Kidney epithelial cell (primary cell): ENCODE measurements around the gene TSFM. TPM values are rescaled to one million over a fixed set of nuclear protein-coding genes. Genes with fewer than 3 reads are reported as not detected.
A peak's percentile ranks its signal among the peaks of the same experiment; 100 is the strongest.

Experiments used
- DNase-seq: peaks from one replicate; pipeline ENCODE4 v3.0.0-alpha.2; 2010; ENCODE audit warnings: low read depth
- H3K27me3 ChIP-seq: 2 replicates; pipeline ENCODE4 v1.6.0; 2011; ENCODE audit warnings: low read length; ENCODE audit not compliant: control insufficient read depth, insufficient read depth
- H3K36me3 ChIP-seq: 2 replicates; pipeline ENCODE4 v1.5.1; 2011; ENCODE audit warnings: low read length; ENCODE audit not compliant: control insufficient read depth, insufficient read depth
- H3K4me3 ChIP-seq: 2 replicates; pipeline ENCODE4 v1.5.1; 2011; ENCODE audit warnings: low read depth, mild to moderate bottlenecking, control low read depth, low read length
- total RNA-seq: library from RNA; depleted of rRNA; stranded (reverse); fragments of >200 nt; gene quantifications from 2 replicates; pipeline ENCODE4 v1.2.3, GENCODE V29; 2015
- TF ChIP-seq, protein P1 (sequence below): IDR thresholded peaks from 2 replicates; pipeline ENCODE4 v1.5.1; 2011; ENCODE audit warnings: mild to moderate bottlenecking, moderate library complexity, low read length, control low read depth, inconsistent platforms; ENCODE audit not compliant: insufficient read depth, poor library complexity, severe bottlenecking

Gene TSFM
- total RNA-seq, 1 donor from 2014 or later, result 21.5 TPM

DNA sequence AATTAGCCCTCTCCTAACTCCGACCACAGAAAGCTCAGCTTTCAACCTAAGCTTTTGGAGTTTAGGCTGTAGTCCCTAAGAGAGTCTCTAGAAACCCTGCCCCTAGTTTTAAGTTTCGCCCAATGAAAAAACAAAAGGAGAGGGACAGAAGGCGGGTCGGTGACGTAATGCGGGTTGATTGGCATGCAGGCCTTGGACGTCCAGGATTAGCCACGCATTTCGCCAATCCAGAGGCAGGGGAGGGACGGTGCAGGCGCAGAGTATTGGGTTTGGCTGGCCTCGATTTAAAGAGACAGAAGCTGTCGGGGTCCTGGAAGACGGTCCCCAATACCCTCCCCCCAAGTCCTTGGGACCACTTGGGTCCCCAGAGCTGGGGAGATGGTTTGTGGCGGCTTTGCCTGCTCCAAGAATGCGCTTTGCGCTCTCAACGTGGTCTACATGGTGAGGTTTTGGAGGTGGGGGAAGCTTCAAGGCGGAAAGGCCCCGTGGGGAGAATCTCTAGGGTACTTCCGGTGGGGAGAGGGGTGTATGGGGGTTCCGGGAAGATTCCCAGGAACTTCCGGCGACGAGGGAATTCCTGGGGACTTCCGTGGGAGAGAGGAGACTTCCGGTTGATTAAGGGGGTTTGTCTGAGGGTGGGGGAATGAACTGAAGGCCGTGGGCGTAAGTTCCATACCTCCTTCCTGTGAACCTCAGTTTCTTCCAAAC is 37.7 kb upstream of the TSFM start, which contains the start of gene TSPAN31:
TSS of gene TSPAN31 (plus strand) at position 263 of the 708 bp plus-strand sequence. CDS start at position 379, 116 bp downstream.
- peaks cover 2% of the 10 kb centered on the region for H3K36me3 ChIP-seq
- peaks cover 22% of the 10 kb centered on the region for H3K27me3 ChIP-seq
- TF ChIP-seq, protein P1, sequence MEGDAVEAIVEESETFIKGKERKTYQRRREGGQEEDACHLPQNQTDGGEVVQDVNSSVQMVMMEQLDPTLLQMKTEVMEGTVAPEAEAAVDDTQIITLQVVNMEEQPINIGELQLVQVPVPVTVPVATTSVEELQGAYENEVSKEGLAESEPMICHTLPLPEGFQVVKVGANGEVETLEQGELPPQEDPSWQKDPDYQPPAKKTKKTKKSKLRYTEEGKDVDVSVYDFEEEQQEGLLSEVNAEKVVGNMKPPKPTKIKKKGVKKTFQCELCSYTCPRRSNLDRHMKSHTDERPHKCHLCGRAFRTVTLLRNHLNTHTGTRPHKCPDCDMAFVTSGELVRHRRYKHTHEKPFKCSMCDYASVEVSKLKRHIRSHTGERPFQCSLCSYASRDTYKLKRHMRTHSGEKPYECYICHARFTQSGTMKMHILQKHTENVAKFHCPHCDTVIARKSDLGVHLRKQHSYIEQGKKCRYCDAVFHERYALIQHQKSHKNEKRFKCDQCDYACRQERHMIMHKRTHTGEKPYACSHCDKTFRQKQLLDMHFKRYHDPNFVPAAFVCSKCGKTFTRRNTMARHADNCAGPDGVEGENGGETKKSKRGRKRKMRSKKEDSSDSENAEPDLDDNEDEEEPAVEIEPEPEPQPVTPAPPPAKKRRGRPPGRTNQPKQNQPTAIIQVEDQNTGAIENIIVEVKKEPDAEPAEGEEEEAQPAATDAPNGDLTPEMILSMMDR, result no peak
- peak; percentile 95 for DNase-seq
- H3K4me3 ChIP-seq, result peak within 1 kb of the TSS; percentile 86

DNA sequence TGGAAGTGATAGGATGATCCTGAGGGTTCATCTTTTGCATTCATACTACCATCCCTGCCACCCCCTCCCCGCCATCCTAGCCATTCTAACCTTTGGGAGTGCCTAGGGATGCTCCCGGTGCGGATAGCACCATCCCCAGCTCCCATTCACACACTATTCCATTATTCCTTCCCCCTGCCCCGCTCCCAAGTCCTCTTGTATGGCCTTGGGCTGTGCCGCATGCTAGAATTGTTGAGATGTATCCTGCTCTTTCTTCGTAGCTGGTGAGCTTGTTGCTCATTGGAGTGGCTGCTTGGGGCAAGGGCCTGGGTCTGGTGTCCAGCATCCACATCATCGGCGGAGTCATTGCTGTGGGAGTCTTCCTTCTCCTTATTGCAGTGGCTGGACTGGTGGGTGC is 37.1 kb upstream of the TSFM start:
- peaks cover 2% of the 10 kb centered on the region for H3K36me3 ChIP-seq
- no peak for DNase-seq
- H3K4me3 ChIP-seq, result peak overlapping the region; percentile 86
- TF ChIP-seq, protein P1, result no peak
- peaks cover 16% of the 10 kb centered on the region for H3K27me3 ChIP-seq

DNA sequence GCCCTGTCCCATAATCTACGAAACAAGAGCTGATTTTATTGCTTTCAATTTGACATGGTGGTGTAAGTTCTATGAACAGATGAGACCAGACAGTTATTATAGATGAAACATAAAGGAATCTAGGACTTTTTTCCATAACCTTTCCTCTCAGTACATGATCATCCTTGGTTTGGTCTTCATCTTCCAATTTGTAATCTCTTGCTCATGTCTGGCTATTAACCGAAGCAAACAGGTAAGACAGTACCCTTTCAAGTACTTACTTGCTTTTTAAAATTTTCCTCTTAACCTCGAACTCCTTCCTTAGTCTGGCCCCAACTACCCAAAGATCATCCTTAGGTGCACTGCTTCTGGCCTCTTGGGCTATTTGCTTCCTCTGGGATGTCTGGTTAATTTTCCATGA is 36.6 kb upstream of the TSFM start:
- no peak for DNase-seq
- TF ChIP-seq, protein P1, result no peak
- H3K27me3 ChIP-seq, result peaks cover 11% of the 10 kb centered on the region
- H3K36me3 ChIP-seq, result peaks cover 2% of the 10 kb centered on the region
- no peak overlapping the region for H3K4me3 ChIP-seq

DNA sequence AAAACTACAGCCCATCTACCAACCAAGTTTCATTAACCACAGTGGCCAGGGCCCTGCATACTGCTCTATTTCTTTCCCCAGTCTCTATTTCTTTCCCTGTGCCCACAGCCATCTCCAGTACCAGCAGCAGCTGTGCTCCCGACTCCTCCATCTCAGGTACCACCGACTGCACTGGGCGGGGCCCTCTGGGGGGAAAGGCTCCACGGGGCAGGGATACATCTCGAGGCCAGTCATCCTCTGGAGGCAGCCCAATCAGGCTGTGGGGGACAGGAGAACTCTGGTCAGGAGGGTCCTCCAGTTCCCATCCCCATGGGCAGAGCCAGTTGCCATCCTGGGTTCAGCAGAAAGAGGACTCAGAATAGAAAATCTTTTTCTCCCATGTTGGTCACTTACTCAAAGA is 33.5 kb upstream of the TSFM start:
- Histone ChIP-seq H3K36me3 (peaks cover 2% of the 10 kb centered on the region), H3K4me3 (no peak overlapping the region), H3K27me3 (no peaks in the 10 kb centered on the region)
- DNase-seq, result no peak
- TF ChIP-seq, protein P1, result no peak

DNA sequence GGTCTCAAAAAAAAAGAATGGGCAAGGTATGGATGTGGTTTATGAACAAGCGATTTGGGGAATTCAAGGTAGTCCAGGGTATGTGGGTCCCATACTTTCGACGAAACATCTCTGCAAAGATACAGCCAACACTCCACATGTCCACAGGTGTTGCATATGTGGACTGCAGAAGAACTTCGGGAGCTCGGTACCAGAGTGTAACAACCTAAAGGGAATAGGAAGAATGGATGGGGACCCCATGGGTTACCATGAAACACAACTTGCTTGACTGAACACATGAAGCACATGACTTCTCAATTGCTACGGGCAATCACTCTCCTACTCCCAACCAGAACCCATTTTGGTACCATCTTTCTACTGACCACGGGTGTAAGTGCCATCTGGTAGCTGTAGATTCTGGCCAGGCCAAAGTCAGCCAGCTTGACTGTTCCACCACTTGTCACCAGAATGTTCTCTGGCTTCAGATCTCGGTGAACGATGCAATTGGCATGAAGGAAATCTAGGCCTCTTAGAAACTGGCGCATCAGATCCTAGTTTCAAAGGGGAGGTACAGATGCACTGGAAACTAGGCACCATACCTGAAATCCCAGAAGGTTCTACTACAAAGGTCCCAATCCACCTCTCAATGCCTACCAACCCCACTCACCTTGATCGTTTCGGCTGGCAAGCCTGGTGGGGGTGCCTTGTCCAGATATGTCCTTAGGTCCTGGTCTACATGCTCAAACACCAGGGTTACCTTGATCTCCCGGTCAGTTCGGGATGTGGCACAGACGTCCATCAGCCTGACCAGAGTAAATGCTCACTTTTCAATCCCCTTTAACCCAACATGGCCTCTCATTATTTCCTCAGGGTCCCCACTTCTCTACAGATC is 31.8 kb upstream of the TSFM start:
- TF ChIP-seq, protein P1, result no peak
- DNase-seq, result no peak
- Histone ChIP-seq H3K27me3 (no peaks in the 10 kb centered on the region), H3K36me3 (peaks cover 2% of the 10 kb centered on the region), H3K4me3 (peak overlapping the region; percentile 72)

DNA sequence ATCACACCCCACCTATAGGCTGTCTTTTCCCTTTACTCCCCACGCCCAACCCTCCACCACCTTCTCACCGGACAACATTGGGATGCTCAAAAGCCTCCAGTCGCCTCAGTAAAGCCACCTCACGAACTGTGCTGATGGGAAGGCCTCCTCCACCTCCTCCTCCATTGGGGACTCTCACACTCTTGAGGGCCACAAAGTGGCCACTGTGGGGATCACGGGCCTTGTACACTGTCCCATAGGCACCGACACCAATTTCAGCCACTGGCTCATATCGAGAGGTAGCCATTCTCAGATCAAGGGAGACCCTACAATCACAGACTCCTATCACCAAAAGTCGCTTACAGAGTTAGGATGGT is 31.2 kb upstream of the TSFM start:
- TF ChIP-seq, protein P1, result no peak
- Histone ChIP-seq H3K27me3 (no peaks in the 10 kb centered on the region), H3K36me3 (peaks cover 2% of the 10 kb centered on the region), H3K4me3 (peak overlapping the region; percentile 72)
- DNase-seq, result no peak
